GM18951 (cell line): Measurements from ENCODE around the gene BMS1.
"Not testable (repeated sequence)": the region's sequence is repeated elsewhere in the genome, so short reads cannot be mapped to it uniquely, and the experiment has no call there.

ENCODE experiments used
- POLR2A ChIP-seq: IDR thresholded peaks from 4 replicates; pipeline ENCODE4 v1.6.1; 2011; ENCODE audit warnings: mild to moderate bottlenecking; ENCODE audit not compliant: insufficient read length, insufficient read depth; ENCODE audit errors: extremely low read depth
- in situ Hi-C: fragments of 300-500 bp; cut with MboI; formaldehyde crosslinking; loops from one replicate; pipeline ENCODE4 v1.12.0; 2022; ENCODE audit warnings: low sequenced_read_pairs, mixed read lengths, inconsistent platforms; ENCODE audit not compliant: unreplicated experiment

BMS1 gene

GRCh38 chr10:42769173-42769572 lies 13.4 kb upstream of the BMS1 start:
- TF ChIP-seq POLR2A = no peak
- in situ Hi-C loops = no loop called here

- in situ Hi-C loops = no loop called here
Observed at GRCh38 chr10:42769673-42770072, 12.9 kb upstream of the BMS1 start.

GRCh38 chr10:42776681-42777080 lies 5.9 kb upstream of the BMS1 start:
- no peak for TF ChIP-seq POLR2A
- in situ Hi-C loops = no loop called here

More at GRCh38 chr10:42769673-42770072, 12.9 kb upstream of the BMS1 start:
- TF ChIP-seq POLR2A = no peak

- in situ Hi-C loops = no loop called here
- no peak for TF ChIP-seq POLR2A
Observed at GRCh38 chr10:42780456-42780855, 2.1 kb upstream of the BMS1 start.

GRCh38 chr10:42781893-42782445 lies 626 bp upstream of the BMS1 start:
- TF ChIP-seq POLR2A = no peak
- in situ Hi-C loops = no loop called here

- no peak for TF ChIP-seq POLR2A
- in situ Hi-C loops = no loop called here
Observed at GRCh38 chr10:42783181-42783549, 570 bp downstream of the BMS1 start.

- in situ Hi-C loops = no loop called here
- TF ChIP-seq POLR2A = no peak
Observed at GRCh38 chr10:42785759-42786158, 3.2 kb downstream of the BMS1 start.

GRCh38 chr10:42790835-42791234 lies 8.2 kb downstream of the BMS1 start:
- in situ Hi-C loops = no loop called here
- TF ChIP-seq POLR2A = no peak

GRCh38 chr10:42795701-42796100 lies 13.1 kb downstream of the BMS1 start:
- no peak for TF ChIP-seq POLR2A
- in situ Hi-C loops = no loop called here

GRCh38 chr10:42801135-42801534 lies 18.5 kb downstream of the BMS1 start:
- in situ Hi-C loops = no loop called here
- TF ChIP-seq POLR2A = no peak

- in situ Hi-C loops = no loop called here
- no peak for TF ChIP-seq POLR2A
Observed at GRCh38 chr10:42802876-42803275, 20.3 kb downstream of the BMS1 start.

GRCh38 chr10:42809676-42810075 lies 27.1 kb downstream of the BMS1 start:
- in situ Hi-C loops = no loop called here
- TF ChIP-seq POLR2A = no peak

GRCh38 chr10:42812028-42812427 lies 29.4 kb downstream of the BMS1 start:
- in situ Hi-C loops = no loop called here
- no peak for TF ChIP-seq POLR2A

- in situ Hi-C loops = not testable (repeated sequence)
Observed at GRCh38 chr10:42813989-42814687, 31.5 kb downstream of the BMS1 start.

- in situ Hi-C loops = not testable (repeated sequence)
Observed at GRCh38 chr10:42816334-42816733, 33.7 kb downstream of the BMS1 start.
